ENCODE results near the gene PPFIA1.

Gene PPFIA1

GRCh38 chr11:70348608-70349007 is 78.1 kb downstream of the PPFIA1 start:
- H3K36me3 ChIP-seq (ENCODE audit: control insufficient read depth in 2 of 2, insufficient read depth in 2 of 2, low read length in 2 of 2), result peaks cover 41 to 57% of the 10 kb centered on the region in 2 donors

GRCh38 chr11:70351646-70352045 is 81.2 kb downstream of the PPFIA1 start:
- no peak overlapping the region for H3K4me3 ChIP-seq (ENCODE audit: low read length in 2 of 2)
- H3K9me3 ChIP-seq (ENCODE audit: control insufficient read depth in 2 of 2, low read length in 2 of 2), result no peaks in the 10 kb centered on the region
- no peaks in the 10 kb centered on the region for H3K27me3 ChIP-seq (ENCODE audit: control insufficient read depth in 2 of 2, insufficient read depth in 2 of 2, low read length in 2 of 2)
- H3K9ac ChIP-seq (ENCODE audit: low read depth in 1 of 2, low read length in 2 of 2), result no peak overlapping the region
- H3K27ac ChIP-seq (ENCODE audit: low read depth in 2 of 2, low read length in 2 of 2), result no peak overlapping the region
- H3K4me1 ChIP-seq (ENCODE audit: control insufficient read depth in 2 of 2, insufficient read depth in 2 of 2, low read length in 2 of 2), result no peaks in the 10 kb centered on the region
- H3K36me3 ChIP-seq (ENCODE audit: control insufficient read depth in 2 of 2, insufficient read depth in 2 of 2, low read length in 2 of 2), result peaks cover 46 to 66% of the 10 kb centered on the region in 2 donors

More at GRCh38 chr11:70348608-70349007, 78.1 kb downstream of the PPFIA1 start:
- H3K9ac ChIP-seq (ENCODE audit: low read depth in 1 of 2, low read length in 2 of 2), result no peak overlapping the region
- H3K4me3 ChIP-seq (ENCODE audit: low read length in 2 of 2), result no peak overlapping the region
- H3K27me3 ChIP-seq (ENCODE audit: control insufficient read depth in 2 of 2, insufficient read depth in 2 of 2, low read length in 2 of 2), result no peaks in the 10 kb centered on the region
- no peaks in the 10 kb centered on the region for H3K4me1 ChIP-seq (ENCODE audit: control insufficient read depth in 2 of 2, insufficient read depth in 2 of 2, low read length in 2 of 2)
- no peaks in the 10 kb centered on the region for H3K9me3 ChIP-seq (ENCODE audit: control insufficient read depth in 2 of 2, low read length in 2 of 2)
- H3K27ac ChIP-seq (ENCODE audit: low read depth in 2 of 2, low read length in 2 of 2), result no peak overlapping the region

GRCh38 chr11:70352100-70352499 is 81.6 kb downstream of the PPFIA1 start:
- no peaks in the 10 kb centered on the region for H3K9me3 ChIP-seq (ENCODE audit: control insufficient read depth in 2 of 2, low read length in 2 of 2)
- peaks cover 50 to 70% of the 10 kb centered on the region in 2 donors for H3K36me3 ChIP-seq (ENCODE audit: control insufficient read depth in 2 of 2, insufficient read depth in 2 of 2, low read length in 2 of 2)
- no peak overlapping the region for H3K9ac ChIP-seq (ENCODE audit: low read depth in 1 of 2, low read length in 2 of 2)
- H3K27ac ChIP-seq (ENCODE audit: low read depth in 2 of 2, low read length in 2 of 2), result no peak overlapping the region
- H3K4me3 ChIP-seq (ENCODE audit: low read length in 2 of 2), result no peak overlapping the region
- no peaks in the 10 kb centered on the region for H3K27me3 ChIP-seq (ENCODE audit: control insufficient read depth in 2 of 2, insufficient read depth in 2 of 2, low read length in 2 of 2)
- no peaks in the 10 kb centered on the region for H3K4me1 ChIP-seq (ENCODE audit: control insufficient read depth in 2 of 2, insufficient read depth in 2 of 2, low read length in 2 of 2)

GRCh38 chr11:70352601-70353000 is 82.1 kb downstream of the PPFIA1 start:
- Histone ChIP-seq H3K9ac (ENCODE audit: low read depth in 1 of 2, low read length in 2 of 2) (no peak overlapping the region), H3K36me3 (ENCODE audit: control insufficient read depth in 2 of 2, insufficient read depth in 2 of 2, low read length in 2 of 2) (peaks cover 52 to 71% of the 10 kb centered on the region in 2 donors), H3K4me3 (ENCODE audit: low read length in 2 of 2) (no peak overlapping the region), H3K4me1 (ENCODE audit: control insufficient read depth in 2 of 2, insufficient read depth in 2 of 2, low read length in 2 of 2) (no peaks in the 10 kb centered on the region), H3K27ac (ENCODE audit: low read depth in 2 of 2, low read length in 2 of 2) (no peak overlapping the region), H3K27me3 (ENCODE audit: control insufficient read depth in 2 of 2, insufficient read depth in 2 of 2, low read length in 2 of 2) (no peaks in the 10 kb centered on the region), H3K9me3 (ENCODE audit: control insufficient read depth in 2 of 2, low read length in 2 of 2) (no peaks in the 10 kb centered on the region)

- Histone ChIP-seq H3K27me3 (ENCODE audit: control insufficient read depth in 2 of 2, insufficient read depth in 2 of 2, low read length in 2 of 2) (no peaks in the 10 kb centered on the region), H3K4me3 (ENCODE audit: low read length in 2 of 2) (no peak overlapping the region), H3K9ac (ENCODE audit: low read depth in 1 of 2, low read length in 2 of 2) (no peak overlapping the region), H3K4me1 (ENCODE audit: control insufficient read depth in 2 of 2, insufficient read depth in 2 of 2, low read length in 2 of 2) (no peaks in the 10 kb centered on the region), H3K27ac (ENCODE audit: low read depth in 2 of 2, low read length in 2 of 2) (no peak overlapping the region), H3K9me3 (ENCODE audit: control insufficient read depth in 2 of 2, low read length in 2 of 2) (no peaks in the 10 kb centered on the region), H3K36me3 (ENCODE audit: control insufficient read depth in 2 of 2, insufficient read depth in 2 of 2, low read length in 2 of 2) (peaks cover 53 to 67% of the 10 kb centered on the region in 2 donors)
Observed at GRCh38 chr11:70353329-70353728, 82.8 kb downstream of the PPFIA1 start.

- H3K27me3 ChIP-seq (ENCODE audit: control insufficient read depth in 2 of 2, insufficient read depth in 2 of 2, low read length in 2 of 2), result no peaks in the 10 kb centered on the region
- H3K9ac ChIP-seq (ENCODE audit: low read depth in 1 of 2, low read length in 2 of 2), result no peak overlapping the region
- H3K4me1 ChIP-seq (ENCODE audit: control insufficient read depth in 2 of 2, insufficient read depth in 2 of 2, low read length in 2 of 2), result no peaks in the 10 kb centered on the region
- H3K27ac ChIP-seq (ENCODE audit: low read depth in 2 of 2, low read length in 2 of 2), result no peak overlapping the region
- H3K4me3 ChIP-seq (ENCODE audit: low read length in 2 of 2), result no peak overlapping the region
- no peaks in the 10 kb centered on the region for H3K9me3 ChIP-seq (ENCODE audit: control insufficient read depth in 2 of 2, low read length in 2 of 2)
- peaks cover 53 to 71% of the 10 kb centered on the region in 2 donors for H3K36me3 ChIP-seq (ENCODE audit: control insufficient read depth in 2 of 2, insufficient read depth in 2 of 2, low read length in 2 of 2)
Observed at GRCh38 chr11:70353900-70354568, 83.5 kb downstream of the PPFIA1 start.

- Histone ChIP-seq H3K9me3 (ENCODE audit: control insufficient read depth in 2 of 2, low read length in 2 of 2) (no peaks in the 10 kb centered on the region), H3K27me3 (ENCODE audit: control insufficient read depth in 2 of 2, insufficient read depth in 2 of 2, low read length in 2 of 2) (no peaks in the 10 kb centered on the region), H3K36me3 (ENCODE audit: control insufficient read depth in 2 of 2, insufficient read depth in 2 of 2, low read length in 2 of 2) (peaks cover 52 to 71% of the 10 kb centered on the region in 2 donors), H3K27ac (ENCODE audit: low read depth in 2 of 2, low read length in 2 of 2) (no peak overlapping the region), H3K9ac (ENCODE audit: low read depth in 1 of 2, low read length in 2 of 2) (no peak overlapping the region), H3K4me1 (ENCODE audit: control insufficient read depth in 2 of 2, insufficient read depth in 2 of 2, low read length in 2 of 2) (no peaks in the 10 kb centered on the region), H3K4me3 (ENCODE audit: low read length in 2 of 2) (no peak overlapping the region)
Observed at GRCh38 chr11:70354629-70355028, 84.1 kb downstream of the PPFIA1 start.

- Histone ChIP-seq H3K27me3 (ENCODE audit: control insufficient read depth in 2 of 2, insufficient read depth in 2 of 2, low read length in 2 of 2) (no peaks in the 10 kb centered on the region), H3K27ac (ENCODE audit: low read depth in 2 of 2, low read length in 2 of 2) (no peak overlapping the region), H3K36me3 (ENCODE audit: control insufficient read depth in 2 of 2, insufficient read depth in 2 of 2, low read length in 2 of 2) (peaks cover 62 to 66% of the 10 kb centered on the region in 2 donors)
Observed at GRCh38 chr11:70358753-70359152, 88.3 kb downstream of the PPFIA1 start.

GRCh38 chr11:70359451-70360205 is 89.1 kb downstream of the PPFIA1 start:
- no peak overlapping the region for H3K9ac ChIP-seq (ENCODE audit: low read depth in 1 of 2, low read length in 2 of 2)
- no peak overlapping the region for H3K27ac ChIP-seq (ENCODE audit: low read depth in 2 of 2, low read length in 2 of 2)
- no peak overlapping the region for H3K4me3 ChIP-seq (ENCODE audit: low read length in 2 of 2)
- H3K9me3 ChIP-seq (ENCODE audit: control insufficient read depth in 2 of 2, low read length in 2 of 2), result no peaks in the 10 kb centered on the region
- peaks cover 57 to 58% of the 10 kb centered on the region in 2 donors for H3K36me3 ChIP-seq (ENCODE audit: control insufficient read depth in 2 of 2, insufficient read depth in 2 of 2, low read length in 2 of 2)
- H3K4me1 ChIP-seq (ENCODE audit: control insufficient read depth in 2 of 2, insufficient read depth in 2 of 2, low read length in 2 of 2), result no peaks in the 10 kb centered on the region
- H3K27me3 ChIP-seq (ENCODE audit: control insufficient read depth in 2 of 2, insufficient read depth in 2 of 2, low read length in 2 of 2), result no peaks in the 10 kb centered on the region

More at GRCh38 chr11:70358753-70359152, 88.3 kb downstream of the PPFIA1 start:
- no peak overlapping the region for H3K4me3 ChIP-seq (ENCODE audit: low read length in 2 of 2)
- H3K4me1 ChIP-seq (ENCODE audit: control insufficient read depth in 2 of 2, insufficient read depth in 2 of 2, low read length in 2 of 2), result no peaks in the 10 kb centered on the region
- no peaks in the 10 kb centered on the region for H3K9me3 ChIP-seq (ENCODE audit: control insufficient read depth in 2 of 2, low read length in 2 of 2)
- no peak overlapping the region for H3K9ac ChIP-seq (ENCODE audit: low read depth in 1 of 2, low read length in 2 of 2)

GRCh38 chr11:70360211-70360610 is 89.7 kb downstream of the PPFIA1 start:
- no peaks in the 10 kb centered on the region for H3K9me3 ChIP-seq (ENCODE audit: control insufficient read depth in 2 of 2, low read length in 2 of 2)
- H3K4me1 ChIP-seq (ENCODE audit: control insufficient read depth in 2 of 2, insufficient read depth in 2 of 2, low read length in 2 of 2), result no peaks in the 10 kb centered on the region
- no peak overlapping the region for H3K9ac ChIP-seq (ENCODE audit: low read depth in 1 of 2, low read length in 2 of 2)
- no peaks in the 10 kb centered on the region for H3K27me3 ChIP-seq (ENCODE audit: control insufficient read depth in 2 of 2, insufficient read depth in 2 of 2, low read length in 2 of 2)
- H3K4me3 ChIP-seq (ENCODE audit: low read length in 2 of 2), result no peak overlapping the region
- no peak overlapping the region for H3K27ac ChIP-seq (ENCODE audit: low read depth in 2 of 2, low read length in 2 of 2)
- H3K36me3 ChIP-seq (ENCODE audit: control insufficient read depth in 2 of 2, insufficient read depth in 2 of 2, low read length in 2 of 2), result peaks cover 57 to 59% of the 10 kb centered on the region in 2 donors
